GOT3 (cell line): ENCODE data around the gene KAZN.
"Not testable (repeated sequence)": the region's sequence is repeated elsewhere in the genome, so short reads cannot be mapped to it uniquely, and the experiment has no call there.

Source experiments
- DNase-seq: peaks from one replicate; lab custom pipeline; 2025; ENCODE audit warnings: mixed read lengths; lab: John Stamatoyannopoulos, UW

Gene KAZN

GRCh38 chr1:14598498-14599182 is at the start of gene KAZN:
Gene KAZN, plus strand, starts transcription at chr1:14598685.
- DNase-seq = no peak

GRCh38 chr1:14549897-14550620 is 48.4 kb upstream of the KAZN start:
- DNase-seq = no peak

GRCh38 chr1:14551386-14551785 is 47.1 kb upstream of the KAZN start:
- no peak for DNase-seq

- no peak for DNase-seq
Measured at GRCh38 chr1:14552246-14552965, 46.1 kb upstream of the KAZN start.

DNA sequence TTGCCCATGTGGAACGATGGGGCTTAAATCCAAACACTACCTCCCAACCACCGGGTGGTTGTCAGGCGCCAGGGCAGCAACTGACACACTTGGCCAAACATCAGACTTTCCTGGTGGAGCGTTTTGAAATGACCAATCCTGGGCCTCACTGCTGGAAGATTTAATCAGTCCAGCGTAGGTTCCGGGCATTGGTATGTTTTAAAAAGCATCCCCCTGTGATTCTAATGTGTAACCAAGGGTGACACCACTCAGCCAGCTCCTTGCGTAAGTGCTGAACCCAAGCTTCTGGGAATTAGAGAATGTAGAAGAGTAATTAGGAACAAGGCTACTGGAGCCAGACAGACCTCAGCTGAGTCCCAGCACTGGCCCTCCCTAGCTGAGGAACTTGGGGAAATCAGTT is 44.8 kb upstream of the KAZN start:
- DNase-seq = no peak

DNA sequence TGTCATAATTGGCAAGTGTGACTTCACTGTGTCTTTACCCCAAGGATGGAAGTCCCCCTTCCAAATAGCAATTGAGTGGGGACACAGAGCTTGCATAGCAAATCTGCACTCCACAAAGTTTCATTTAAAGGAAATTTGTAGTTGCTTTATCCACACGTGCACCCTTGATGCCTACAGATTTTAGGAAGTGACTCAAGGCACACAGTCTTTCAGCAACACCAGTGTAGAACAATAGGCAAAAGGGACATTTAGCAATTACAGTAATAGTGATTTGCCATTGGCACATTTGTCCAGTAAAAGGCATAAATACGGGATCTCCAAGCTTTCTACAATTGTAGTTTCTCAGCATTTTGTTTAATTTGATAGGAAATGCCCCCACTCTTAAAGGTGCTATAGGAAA is 43.4 kb upstream of the KAZN start:
- DNase-seq = no peak

GRCh38 chr1:14561014-14561693 is 37.3 kb upstream of the KAZN start:
- no peak for DNase-seq

- DNase-seq = no peak
Measured at GRCh38 chr1:14565090-14565489, 33.4 kb upstream of the KAZN start.

DNA sequence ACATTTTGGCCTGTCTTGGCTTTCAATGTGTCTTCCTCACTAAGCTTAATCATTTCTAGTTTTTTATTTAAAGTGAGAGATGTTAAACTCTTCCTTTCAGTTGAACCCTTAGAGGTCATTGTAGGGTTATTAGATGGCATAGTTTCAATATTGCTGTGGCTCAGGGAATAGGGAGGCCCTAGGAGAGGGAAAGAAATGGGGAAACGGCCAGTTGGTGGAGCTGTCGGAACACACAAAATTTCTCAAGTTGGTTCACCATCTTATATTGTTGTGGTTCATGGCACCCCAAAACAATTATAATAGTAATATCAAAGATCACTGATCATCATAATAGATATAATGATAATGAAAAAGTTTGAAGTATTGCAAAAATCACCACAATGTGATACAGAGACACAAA is 31.4 kb upstream of the KAZN start:
- DNase-seq = no peak

GRCh38 chr1:14567903-14568302 is 30.6 kb upstream of the KAZN start:
- DNase-seq = no peak

GRCh38 chr1:14568716-14569355 is 29.6 kb upstream of the KAZN start:
- DNase-seq = no peak

DNA sequence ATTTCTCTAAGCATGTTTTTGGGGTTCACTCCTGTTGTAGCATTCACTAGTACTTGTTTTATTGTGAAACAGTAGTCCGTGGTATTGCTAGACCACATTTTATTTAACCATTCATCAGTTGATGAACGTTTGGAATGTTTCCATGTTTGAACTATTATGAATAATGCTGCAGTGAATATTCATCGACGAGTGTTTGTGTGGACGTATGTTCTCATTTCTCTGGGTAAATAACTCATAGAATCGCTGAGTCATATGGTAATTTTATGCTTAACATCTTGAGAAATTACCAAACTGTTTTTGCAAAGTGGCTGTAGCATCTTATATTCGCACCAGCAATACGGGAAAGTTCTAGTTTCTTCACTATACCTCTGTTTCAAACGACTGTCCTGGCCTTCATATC is 28.0 kb upstream of the KAZN start:
- DNase-seq = no peak

GRCh38 chr1:14571810-14572767 is 26.4 kb upstream of the KAZN start:
- DNase-seq = no peak

DNA sequence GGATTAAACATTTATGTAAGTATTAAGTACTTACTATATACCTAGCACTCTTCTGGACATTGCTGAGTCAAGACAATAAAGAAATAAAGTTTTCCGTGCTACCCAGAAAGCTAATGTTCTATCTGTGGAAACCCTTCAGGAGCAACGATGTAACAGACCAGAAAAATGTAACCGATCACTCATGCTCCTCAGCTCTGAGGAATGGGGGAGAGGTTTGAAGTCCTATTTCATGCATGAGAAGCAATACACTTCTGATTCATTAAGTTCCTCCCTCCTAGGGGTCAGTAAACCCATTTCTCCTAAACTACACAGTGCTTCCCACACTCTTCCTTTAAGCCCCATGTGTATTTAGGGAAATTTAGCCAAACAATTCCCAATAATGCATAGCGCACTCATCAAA is 25.6 kb upstream of the KAZN start:
- DNase-seq = no peak

- DNase-seq = no peak
Measured at GRCh38 chr1:14576155-14576554, 22.3 kb upstream of the KAZN start.

DNA sequence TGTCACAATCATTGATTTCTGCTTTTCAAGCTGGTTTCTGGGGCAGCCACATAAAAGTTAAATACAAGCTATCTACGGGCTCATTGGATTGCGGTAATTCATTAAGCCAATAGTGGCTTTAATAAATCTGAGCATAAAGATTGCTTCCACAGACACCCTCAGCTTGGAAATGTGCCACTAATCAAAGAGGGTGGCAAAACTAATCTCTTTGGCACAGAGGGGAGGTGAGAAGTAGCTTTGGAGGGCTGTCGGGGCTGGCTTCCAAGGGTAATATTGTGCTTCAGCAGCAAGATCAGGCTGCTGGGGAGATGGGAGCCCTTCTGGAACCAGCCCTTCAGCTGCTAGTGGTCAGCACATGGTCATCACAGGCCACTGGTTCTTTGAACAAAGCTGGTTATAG is 21.2 kb upstream of the KAZN start:
- no peak for DNase-seq

DNA sequence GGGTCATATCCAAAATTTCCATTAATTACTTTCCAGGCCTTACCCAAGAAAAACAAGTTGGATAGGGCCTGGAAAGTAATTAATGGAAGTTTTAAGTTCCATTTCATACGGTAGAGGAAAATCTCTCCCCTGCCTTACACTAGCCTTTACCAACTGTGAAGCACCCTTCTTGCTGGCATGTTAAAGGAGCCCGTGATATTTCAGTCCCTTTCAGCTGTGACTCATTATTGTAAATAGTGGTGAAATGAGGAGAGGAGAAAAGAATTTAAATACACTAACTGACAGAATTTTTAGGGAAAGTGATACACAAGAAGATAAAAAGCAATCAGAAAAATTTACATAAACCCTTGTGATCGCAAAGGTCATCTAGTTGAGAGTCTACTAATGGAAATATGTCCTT is 20.3 kb upstream of the KAZN start:
- no peak for DNase-seq

DNA sequence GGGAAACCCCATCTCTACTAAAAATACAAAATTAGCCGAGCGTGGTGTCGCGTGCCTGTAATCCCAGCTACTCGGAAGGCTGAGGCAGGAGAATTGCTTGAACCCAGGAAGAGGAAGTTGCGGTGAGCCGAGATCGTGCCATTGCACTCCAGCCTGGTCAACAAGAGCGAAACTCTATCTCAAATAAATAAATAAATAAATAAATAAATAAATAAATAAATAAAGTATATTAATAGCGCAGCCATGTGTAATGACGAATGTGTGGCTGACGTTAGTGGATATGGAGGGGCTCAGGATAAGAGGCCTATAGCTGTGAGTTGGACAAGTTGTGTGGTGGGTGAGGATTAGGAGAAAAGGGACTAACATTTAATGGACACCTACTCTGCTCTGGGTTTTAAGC is 18.2 kb upstream of the KAZN start:
- DNase-seq = not testable (repeated sequence)

DNA sequence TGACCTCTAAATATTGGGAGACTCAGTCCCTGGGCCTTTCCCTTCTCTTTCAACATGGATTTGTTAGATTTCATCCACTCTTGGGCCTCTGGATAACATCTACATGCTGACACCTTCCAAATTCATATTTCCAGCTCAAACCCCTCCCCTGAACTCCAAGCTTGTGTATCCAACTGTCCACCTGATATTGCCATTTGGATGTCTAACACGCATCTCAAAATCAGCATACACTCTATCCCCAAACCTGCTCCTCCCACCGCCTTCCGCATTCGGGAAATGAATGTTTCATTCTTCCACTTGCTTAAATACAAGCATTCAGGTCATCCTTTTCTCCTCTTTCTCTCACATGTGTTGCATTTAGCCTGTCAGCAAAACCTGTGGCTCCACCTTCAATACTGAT is 17.5 kb upstream of the KAZN start:
- no peak for DNase-seq

- no peak for DNase-seq
Measured at GRCh38 chr1:14583788-14584187, 14.7 kb upstream of the KAZN start.

DNA sequence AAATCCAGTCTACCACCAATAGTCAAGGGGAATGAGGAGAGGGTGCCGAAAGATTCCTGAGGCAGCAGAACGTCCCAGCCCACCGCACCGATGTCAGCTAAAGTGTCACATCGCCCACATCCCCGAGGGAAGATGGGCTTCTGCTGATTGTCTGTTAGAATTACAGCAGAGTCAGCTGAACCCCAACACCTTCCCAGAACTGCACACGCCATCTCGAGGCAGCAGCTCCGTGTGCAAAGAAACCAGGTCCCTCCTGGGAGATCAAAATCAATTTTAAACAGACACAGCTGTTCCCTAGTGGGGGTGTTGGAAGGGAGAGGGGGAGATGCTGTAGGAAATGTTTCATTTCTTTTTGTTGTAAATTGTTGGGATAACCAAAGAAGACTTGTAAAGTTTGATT is 12.8 kb upstream of the KAZN start:
- DNase-seq = no peak
